ENCODE measurements around the gene TESK2. TPM values are rescaled to one million over a fixed set of nuclear protein-coding genes. Genes with fewer than 3 reads are reported as not detected.

Gene TESK2
- total and polyA plus RNA-seq, 2 of the 8 experiments (the other 6 are each of a cell fraction or from before 2014, with no cell fraction given) = 10.8 to 12.6 TPM

GRCh38 chr1:45452503-45452902 is 38.5 kb downstream of the TESK2 start:
- H3K23me2 ChIP-seq (ENCODE audit: low read depth, low read length) = no peaks in the 10 kb centered on the region
- CTCF ChIA-PET (ENCODE audit: partially characterized antibody) = no interaction called here

More at GRCh38 chr1:45452503-45452902, 38.5 kb downstream of the TESK2 start:
- Histone ChIP-seq H4K5ac (ENCODE audit: insufficient read length, low read depth, low read length) (no peak overlapping the region), H3K4me1 (replicated peaks in 1 of 4; ENCODE audit: control insufficient read depth in 3 of 4, insufficient read depth in 4 of 4, low read length in 3 of 4) (peaks cover 0 to 9% (median 3%) of the 10 kb centered on the region in 4 experiments; a peak in 6 of 7 replicates), H2BK12ac (ENCODE audit: low read depth, low read length) (peak overlapping the region; percentile 62; the same call in 1 of the 2 replicates), H2AK5ac (ENCODE audit: low read depth, low read length) (no peak overlapping the region), H3K36me3 (ENCODE audit: control insufficient read depth in 2 of 4, insufficient read depth in 4 of 4, low read length in 3 of 4) (no peaks in the 10 kb centered on the region), H4K20me1 (replicated peaks in 1 of 2; ENCODE audit: control insufficient read depth in 1 of 2, insufficient read depth in 2 of 2, low read length in 2 of 2) (no peaks in the 10 kb centered on the region), H3K79me1 (ENCODE audit: low read depth, low read length) (no peaks in the 10 kb centered on the region; the same call in 1 of the 2 replicates), H2BK20ac (ENCODE audit: low read length) (no peak overlapping the region), H3K27me3 (replicated peaks in 1 of 4; ENCODE audit: control insufficient read depth in 3 of 4, extremely low read depth in 1 of 4, insufficient read depth in 3 of 4, low read length in 3 of 4) (no peaks in the 10 kb centered on the region), H2BK15ac (ENCODE audit: low read length) (peak overlapping the region; percentile 73; the same call in 1 of the 2 replicates), H3K23ac (ENCODE audit: insufficient read length) (no peak overlapping the region), H3K56ac (replicated peaks; ENCODE audit: insufficient read length, low read depth, low read length) (no peak overlapping the region), H3K9ac (replicated peaks in 1 of 4; ENCODE audit: extremely low read depth in 1 of 4, low read depth in 3 of 4, low read length in 3 of 4) (no peak overlapping the region), H2AFZ (ENCODE audit: low read length) (no peak overlapping the region), H2BK120ac (replicated peaks; ENCODE audit: low read depth, low read length) (no peak overlapping the region), H2BK5ac (ENCODE audit: low read depth, low read length) (no peak overlapping the region; the same call in 1 of the 2 replicates), H3K4me3 (ENCODE audit: extremely low read depth in 1 of 4, insufficient read depth in 2 of 4, low read depth in 3 of 4, low read length in 4 of 4) (no peak overlapping the region), H3K4me2 (ENCODE audit: insufficient read depth in 1 of 2, low read depth in 2 of 2, low read length in 2 of 2) (no peak overlapping the region), H4K91ac (replicated peaks; ENCODE audit: insufficient read length, low read length) (no peak overlapping the region), H3K14ac (ENCODE audit: insufficient read length) (no peak overlapping the region), H3K4ac (replicated peaks; ENCODE audit: insufficient read length, low read depth, low read length) (no peak overlapping the region), H3K79me2 (ENCODE audit: control insufficient read depth in 1 of 2, insufficient read depth in 2 of 2, low read length in 2 of 2) (no peaks in the 10 kb centered on the region), H3K18ac (ENCODE audit: extremely low read depth, low read length) (0 out of 2 replicates have a peak overlapping the region, but pooled peaks have one; percentile 3), H3K9me3 (ENCODE audit: insufficient read depth in 2 of 2, low read depth in 1 of 2, low read length in 1 of 2) (no peaks in the 10 kb centered on the region), H4K8ac (ENCODE audit: extremely low read depth, insufficient read depth, low read length) (no peak overlapping the region; the same call in 1 of the 2 replicates), H3K27ac (ENCODE audit: low read depth, low read length) (no peak overlapping the region)
- no peak for DNase-seq (ENCODE audit: low read depth in 1 of 2, low spot score in 2 of 2)
- no peak for TF ChIP-seq CEBPB (IDR thresholded peaks at IDR 0.05; ENCODE audit: low read depth, low read length)
- TF ChIP-seq KDM1A (IDR thresholded peaks at IDR 0.05; ENCODE audit: borderline replicate concordance, low read length) = peak; percentile 64; the same call in 1 of the 2 replicates
- POLR2A ChIA-PET (ENCODE audit: partially characterized antibody) = no interaction called here
- no peak for FAIRE-seq
- WGBS, 2 experiments (ENCODE audit: extremely low coverage in 1 of 2, insufficient coverage in 1 of 2, insufficient read length in 1 of 2, insufficient replicate concordance in 2 of 2, low coverage in 1 of 2, low lambda C conversion rate in 2 of 2, missing lambda C conversion rate in 1 of 2) = 81% methylated on average over 3 of the region's 3 CpGs; no CpG with 5 or more reads in 1 of the 2 experiments
